ENCODE results near the gene DCAKD.

Gene DCAKD

GRCh38 chr17:45022288-45022648, 29.2 kb downstream of the DCAKD start:
- H3K4me3 ChIP-seq (ENCODE audit: control insufficient read depth, low read depth, low read length) = no peak overlapping the region
- DNase-seq (ENCODE audit: low read depth) = no peak
- no peak for TF ChIP-seq CTCF (IDR thresholded peaks at IDR 0.05; ENCODE audit: control insufficient read depth, insufficient read depth, low read depth, low read length, missing control alignments)

GRCh38 chr17:45021607-45022287, 29.7 kb downstream of the DCAKD start:
- peak overlapping the region; percentile 30 for H3K4me3 ChIP-seq (ENCODE audit: control insufficient read depth, low read depth, low read length)
- DNase-seq (ENCODE audit: low read depth) = no peak

GRCh38 chr17:45020354-45021138, 30.9 kb downstream of the DCAKD start:
- no peak for DNase-seq (ENCODE audit: low read depth)
- TF ChIP-seq CTCF (IDR thresholded peaks at IDR 0.05; ENCODE audit: control insufficient read depth, insufficient read depth, low read depth, low read length, missing control alignments) = no peak
- H3K4me3 ChIP-seq (ENCODE audit: control insufficient read depth, low read depth, low read length) = no peak overlapping the region

More at GRCh38 chr17:45021607-45022287, 29.7 kb downstream of the DCAKD start:
- peak; percentile 51 for TF ChIP-seq CTCF (IDR thresholded peaks at IDR 0.05; ENCODE audit: control insufficient read depth, insufficient read depth, low read depth, low read length, missing control alignments)

- peak overlapping the region; percentile 44 for H3K4me3 ChIP-seq (ENCODE audit: control insufficient read depth, low read depth, low read length)
- TF ChIP-seq CTCF (IDR thresholded peaks at IDR 0.05; ENCODE audit: control insufficient read depth, insufficient read depth, low read depth, low read length, missing control alignments) = peak; percentile 8
- no peak for DNase-seq (ENCODE audit: low read depth)
Measured at GRCh38 chr17:45018848-45019711, 32.4 kb downstream of the DCAKD start.

- DNase-seq (ENCODE audit: low read depth) = no peak
- TF ChIP-seq CTCF (IDR thresholded peaks at IDR 0.05; ENCODE audit: control insufficient read depth, insufficient read depth, low read depth, low read length, missing control alignments) = no peak
- H3K4me3 ChIP-seq (ENCODE audit: control insufficient read depth, low read depth, low read length) = peak overlapping the region; percentile 44
Measured at GRCh38 chr17:45018514-45018847, 33.0 kb downstream of the DCAKD start.

- peak; percentile 28 for TF ChIP-seq CTCF (IDR thresholded peaks at IDR 0.05; ENCODE audit: control insufficient read depth, insufficient read depth, low read depth, low read length, missing control alignments)
- no peak overlapping the region for H3K4me3 ChIP-seq (ENCODE audit: control insufficient read depth, low read depth, low read length)
- DNase-seq (ENCODE audit: low read depth) = no peak
Measured at GRCh38 chr17:45016823-45017222, 34.6 kb downstream of the DCAKD start.

Data from AG09309 (cell line).